Stimulated activated CD4-positive, alpha-beta T cell treated with anti-CD3 and anti-CD28 coated beads, Interleukin-1b, Interleukin-23, amount 100 ng/mL, for 48 hours (primary cell): ENCODE measurements around the gene PDE3A.
"Not testable (repeated sequence)": the region's sequence is repeated elsewhere in the genome, so short reads cannot be mapped to it uniquely, and the experiment has no call there.

ENCODE experiments used
- DNase-seq: peaks from one replicate; pipeline ENCODE4 v3.0.0-alpha.2; 2020

The PDE3A gene

DNA sequence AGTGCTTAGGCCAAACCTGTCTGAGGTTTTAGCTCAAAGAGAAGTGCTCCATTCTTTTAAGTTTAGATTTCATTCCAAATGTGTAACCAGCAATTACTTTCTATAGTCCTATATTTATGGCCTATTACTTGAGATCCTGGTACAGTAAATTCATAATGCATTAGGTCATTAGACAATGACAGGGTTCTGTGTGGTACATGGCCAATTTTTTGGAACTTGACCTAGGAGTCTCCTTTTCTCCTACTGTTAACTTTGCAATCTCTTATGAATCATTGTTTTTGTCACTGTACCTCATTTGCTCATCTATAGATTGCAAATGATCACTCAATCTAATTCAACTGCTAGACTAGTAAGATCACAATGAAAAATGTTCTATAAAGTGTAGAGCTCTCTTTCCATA is 136.7 kb downstream of the PDE3A start:
- no peak for DNase-seq

DNA sequence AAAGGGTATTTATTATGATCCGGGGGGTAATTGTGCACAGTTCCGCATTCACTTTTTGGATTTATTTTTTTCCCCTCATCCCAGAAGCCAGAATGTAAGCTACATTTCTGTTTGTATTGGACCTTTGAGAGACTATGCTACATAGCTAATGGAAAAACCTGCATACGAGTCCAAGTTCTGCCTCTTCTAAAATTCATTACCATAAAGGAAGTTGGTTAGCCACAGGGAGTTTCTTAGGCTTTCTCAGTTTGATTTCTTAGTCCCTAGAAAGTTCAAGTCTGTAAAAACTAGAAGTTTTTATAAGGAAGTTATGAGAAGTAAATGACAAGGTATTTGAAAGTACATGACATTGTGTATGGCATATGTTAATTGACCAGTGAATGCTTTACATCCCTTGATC is 138.7 kb downstream of the PDE3A start:
- no peak for DNase-seq

DNA sequence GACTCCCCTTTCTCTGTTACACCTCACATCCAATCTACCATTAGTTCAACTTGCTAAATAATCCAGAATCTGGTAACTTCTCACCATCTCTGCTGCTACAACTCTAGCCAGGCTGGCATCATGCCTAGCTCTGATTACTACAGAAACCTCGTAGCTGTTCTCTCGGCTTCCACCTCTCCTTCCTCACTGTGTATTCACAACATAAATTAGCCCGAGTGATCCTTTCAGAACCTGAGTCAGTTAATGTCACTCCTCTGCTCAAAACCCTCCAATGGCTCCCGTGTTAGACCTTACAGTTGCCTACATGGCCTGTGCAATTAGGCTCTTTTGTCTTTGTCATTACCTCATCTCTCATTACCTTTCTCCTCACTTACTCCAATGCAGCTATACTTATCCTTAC is 139.4 kb downstream of the PDE3A start:
- DNase-seq, result no peak

DNA sequence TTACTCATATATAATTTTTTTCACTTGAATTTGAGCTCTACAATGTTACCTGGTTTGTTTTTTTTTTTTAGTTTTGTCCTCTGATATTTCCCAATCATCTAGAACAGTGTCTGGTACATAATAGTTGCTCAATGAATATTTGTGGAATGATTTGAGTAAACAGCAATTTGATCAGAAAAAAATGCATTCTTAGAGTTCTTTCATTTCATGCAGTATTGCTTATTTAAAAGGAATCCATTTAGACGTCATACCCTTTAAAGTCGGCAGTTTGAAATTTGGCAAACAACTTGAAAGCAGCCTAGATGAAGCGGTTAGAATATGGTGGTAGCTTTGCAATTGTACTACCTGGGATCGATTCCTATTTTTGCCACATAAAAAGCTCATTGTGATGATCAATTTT is 140.0 kb downstream of the PDE3A start:
- DNase-seq, result no peak

DNA sequence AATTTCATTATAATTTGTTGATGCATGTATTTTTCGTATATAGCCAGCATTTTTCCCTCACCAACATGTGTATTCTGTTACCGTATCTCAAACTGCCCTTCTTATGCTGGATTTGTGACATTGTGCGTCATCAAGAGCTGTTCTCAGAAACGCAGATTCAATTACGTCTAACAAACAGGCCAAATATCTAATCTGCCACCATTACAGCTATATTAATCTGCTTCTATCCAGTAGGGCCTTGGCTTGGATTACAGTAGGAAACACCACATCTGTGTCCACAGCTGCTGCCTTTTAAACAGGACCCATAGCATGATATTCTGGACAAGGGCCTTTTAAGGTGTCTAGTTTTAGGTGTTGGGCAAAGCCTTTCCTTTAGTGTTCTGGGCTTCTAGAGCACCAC is 140.6 kb downstream of the PDE3A start:
- DNase-seq, result no peak

DNA sequence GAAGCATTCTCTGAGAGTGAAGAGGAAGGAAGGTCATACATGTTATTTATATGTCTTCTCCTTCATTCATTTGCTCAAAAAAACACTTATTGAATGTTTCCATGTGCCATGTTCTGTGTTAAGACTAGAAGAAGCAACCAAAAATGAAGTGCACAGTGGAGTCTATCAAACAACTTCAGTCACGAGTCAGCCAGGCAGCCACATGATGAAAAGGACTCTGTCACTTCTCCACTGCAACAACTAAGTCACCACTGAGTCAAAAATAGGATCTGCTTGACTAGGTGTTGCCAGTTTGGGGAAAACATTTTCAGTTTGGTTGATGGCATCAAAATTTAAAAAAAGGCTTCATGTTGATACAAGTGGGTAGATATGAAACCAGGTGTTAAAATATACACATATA is 142.5 kb downstream of the PDE3A start:
- DNase-seq, result no peak

DNA sequence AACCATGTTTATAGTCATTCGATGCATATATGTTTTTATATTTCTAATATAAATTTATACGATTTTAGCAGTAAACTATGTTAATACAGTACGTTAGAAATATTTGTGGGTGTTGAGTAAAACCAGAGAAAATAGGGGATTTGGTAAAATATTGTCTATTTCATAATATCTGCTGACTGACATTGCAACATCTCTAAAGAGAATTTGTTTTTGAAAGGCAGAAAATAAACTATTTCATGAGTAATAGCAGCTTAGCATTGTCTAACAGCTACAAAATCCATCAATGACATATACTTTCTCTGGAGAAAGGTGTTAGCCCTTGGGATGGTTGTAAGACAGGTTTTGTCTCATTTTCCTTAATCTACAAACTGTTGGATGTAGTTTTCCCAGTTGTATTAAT is 144.9 kb downstream of the PDE3A start:
- DNase-seq, result no peak

DNA sequence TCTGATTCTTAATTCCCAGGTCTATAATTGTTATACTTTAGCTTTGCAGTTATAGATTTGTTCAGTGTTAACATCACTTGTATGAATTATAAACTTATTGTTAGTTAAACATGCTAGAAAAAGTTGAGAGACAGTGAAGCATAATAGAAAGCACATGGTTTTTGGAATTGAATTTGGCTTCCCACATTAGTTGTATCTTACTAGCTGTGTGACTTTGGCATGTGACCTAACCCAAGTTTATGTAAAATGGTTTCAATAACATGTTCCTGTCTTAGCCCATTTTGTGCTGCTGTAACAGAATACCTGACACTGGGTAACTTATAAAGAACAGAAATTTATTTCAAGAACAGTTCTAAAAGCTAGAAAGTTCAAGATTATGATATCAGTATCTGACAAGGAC is 146.3 kb downstream of the PDE3A start:
- DNase-seq, result no peak

DNA sequence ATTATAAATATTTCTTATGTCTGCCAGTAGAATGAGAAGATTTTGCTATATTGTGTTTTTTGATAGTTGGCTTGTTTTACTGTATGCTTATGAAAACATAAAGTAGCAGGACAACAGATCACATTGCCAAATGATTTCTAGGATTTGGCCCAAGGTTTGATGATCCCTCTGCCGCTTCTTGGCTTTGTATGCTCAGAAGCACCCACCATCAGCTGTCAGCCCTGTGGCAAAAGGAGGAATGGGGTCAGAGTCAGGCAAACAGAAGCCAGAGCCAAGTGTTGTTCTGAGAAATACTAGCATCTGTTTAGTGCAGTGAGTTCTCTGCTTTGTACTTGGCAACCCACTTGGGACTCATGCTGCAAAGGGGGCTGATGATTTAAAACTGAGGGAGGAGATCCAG is 152.2 kb downstream of the PDE3A start:
- DNase-seq, result no peak

DNA sequence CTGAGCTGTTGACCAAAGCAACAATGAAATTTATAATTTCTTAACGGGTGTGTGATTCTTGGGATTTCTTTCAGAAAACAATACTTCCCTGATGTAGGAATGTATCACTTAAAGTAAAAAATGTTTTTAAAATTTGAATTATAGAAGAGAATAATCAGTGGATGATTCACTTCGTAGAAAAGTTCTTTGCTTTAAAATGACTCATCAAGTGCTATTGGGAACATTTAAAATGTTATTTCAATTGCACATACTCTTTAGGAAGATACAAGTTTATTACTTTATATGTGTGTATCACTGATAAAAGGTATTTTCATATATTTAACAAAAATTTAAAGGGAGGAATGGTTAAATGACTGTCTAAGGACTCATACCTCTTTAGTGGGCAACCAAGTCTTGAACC is 155.3 kb downstream of the PDE3A start:
- no peak for DNase-seq

DNA sequence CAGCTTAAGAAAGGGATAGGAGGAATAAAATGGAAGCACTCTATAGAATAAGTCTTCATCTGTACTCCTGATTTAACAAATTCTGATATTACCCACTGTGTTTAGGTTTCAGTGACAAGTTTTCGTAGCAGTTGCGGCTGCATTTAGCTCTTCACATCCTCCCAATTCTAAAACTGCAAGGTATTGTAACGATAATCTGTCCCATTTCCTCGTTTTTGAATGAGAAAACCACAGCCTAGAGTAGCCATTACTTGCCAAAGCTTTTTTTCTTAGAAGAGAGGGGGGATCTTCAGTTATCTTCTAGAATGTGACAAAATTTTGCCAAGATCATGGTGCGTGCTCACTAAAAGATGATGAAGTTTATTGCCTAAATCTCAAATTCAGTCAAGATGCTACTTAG is 155.8 kb downstream of the PDE3A start:
- no peak for DNase-seq

DNA sequence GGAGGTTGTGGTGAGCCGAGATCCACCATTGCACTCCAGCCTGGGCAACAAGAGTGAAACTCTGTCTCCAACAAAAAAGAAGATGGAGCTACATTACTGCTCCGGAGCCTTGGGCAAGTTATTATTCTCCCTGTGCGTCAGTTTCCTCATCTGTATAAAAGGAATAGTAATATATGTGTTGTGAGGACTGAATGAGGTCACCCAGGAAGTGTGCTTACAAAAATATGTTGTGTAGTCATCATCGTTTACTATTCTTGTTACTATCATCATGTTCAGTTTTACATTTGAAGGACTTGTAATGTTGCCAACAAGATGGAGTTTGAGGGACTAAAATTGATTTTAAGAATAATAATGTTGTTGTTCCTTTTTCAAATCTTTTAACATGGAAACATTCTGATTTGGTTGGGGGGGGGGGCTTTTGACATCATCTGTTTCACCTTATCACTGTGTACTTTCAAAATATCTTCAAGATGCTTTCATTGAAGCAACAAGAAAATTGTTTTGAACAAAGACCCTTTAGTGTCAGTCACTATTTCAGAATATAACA is 156.8 kb downstream of the PDE3A start:
- DNase-seq, result no peak

DNA sequence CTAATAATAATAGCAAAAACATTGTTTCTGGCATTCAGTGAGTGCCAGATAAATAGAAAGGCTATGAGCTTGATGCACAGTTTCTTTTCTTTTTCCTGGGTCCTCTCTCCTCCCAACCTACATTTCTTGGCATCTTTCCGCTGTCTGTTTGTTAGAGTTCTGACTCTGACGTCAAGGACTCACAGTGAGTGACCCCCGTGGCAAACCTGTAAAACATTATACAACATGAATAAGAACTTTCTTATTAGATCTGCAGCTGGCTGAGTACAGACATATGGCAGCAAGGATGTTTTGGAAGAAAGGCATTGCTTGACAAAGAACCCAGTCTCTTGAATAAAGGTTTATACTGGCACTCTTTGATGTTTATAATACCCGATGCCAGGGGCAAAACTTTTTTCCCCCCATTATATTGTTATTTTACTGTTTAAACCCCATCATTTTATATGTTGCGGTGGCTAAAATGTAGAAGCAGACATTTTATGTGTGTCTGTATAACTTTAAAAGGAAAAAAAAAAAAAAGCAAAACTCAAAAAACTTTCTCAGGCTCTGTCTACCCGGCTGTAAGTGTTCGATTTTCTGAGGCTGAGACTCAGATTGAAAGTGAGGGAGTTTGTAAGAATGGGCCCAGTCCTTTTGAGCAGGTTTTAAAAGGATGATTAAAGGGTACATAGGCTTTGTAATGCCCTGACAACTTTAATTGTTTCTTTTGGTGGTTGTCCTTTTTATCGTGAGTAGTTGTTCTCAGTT is 159.3 kb downstream of the PDE3A start:
- DNase-seq, result no peak

DNA sequence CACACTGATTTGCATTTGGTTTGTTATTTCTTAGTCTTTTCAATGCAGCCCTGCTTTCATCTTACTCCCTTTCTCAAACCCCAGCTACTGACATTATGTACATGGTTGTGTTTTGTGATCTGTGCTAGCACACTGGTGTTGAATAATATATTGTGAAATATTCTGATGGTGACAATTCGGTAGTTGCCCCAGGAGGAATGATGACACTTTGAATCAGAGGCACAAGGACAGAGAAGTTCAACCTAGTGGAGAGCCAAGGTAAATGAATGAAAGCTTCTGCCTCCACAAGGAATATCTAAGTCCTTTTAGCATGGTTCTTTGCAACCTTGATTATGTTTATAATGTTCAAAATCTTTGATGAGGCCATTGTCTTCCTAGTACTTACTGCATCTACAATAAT is 159.9 kb downstream of the PDE3A start:
- DNase-seq, result no peak

DNA sequence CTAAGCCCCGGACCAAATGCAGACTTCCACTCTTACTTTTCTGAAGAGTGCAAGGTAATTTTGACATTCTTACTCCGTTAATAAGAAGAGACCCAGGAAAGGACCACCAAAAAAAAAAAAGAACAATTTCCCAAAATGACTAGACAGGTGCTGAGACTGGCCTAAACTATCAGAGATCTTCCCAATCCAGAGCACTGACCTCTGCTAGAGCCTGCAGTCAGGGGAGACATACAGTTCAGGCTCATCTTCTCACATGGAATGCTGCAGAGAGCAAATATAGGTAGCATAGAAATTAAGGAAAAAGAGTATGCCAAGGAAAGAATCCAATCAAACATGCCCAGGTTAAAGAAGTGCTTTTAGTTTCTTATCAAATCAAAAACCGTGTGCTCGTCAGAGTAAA is 177.9 kb downstream of the PDE3A start:
- no peak for DNase-seq

DNA sequence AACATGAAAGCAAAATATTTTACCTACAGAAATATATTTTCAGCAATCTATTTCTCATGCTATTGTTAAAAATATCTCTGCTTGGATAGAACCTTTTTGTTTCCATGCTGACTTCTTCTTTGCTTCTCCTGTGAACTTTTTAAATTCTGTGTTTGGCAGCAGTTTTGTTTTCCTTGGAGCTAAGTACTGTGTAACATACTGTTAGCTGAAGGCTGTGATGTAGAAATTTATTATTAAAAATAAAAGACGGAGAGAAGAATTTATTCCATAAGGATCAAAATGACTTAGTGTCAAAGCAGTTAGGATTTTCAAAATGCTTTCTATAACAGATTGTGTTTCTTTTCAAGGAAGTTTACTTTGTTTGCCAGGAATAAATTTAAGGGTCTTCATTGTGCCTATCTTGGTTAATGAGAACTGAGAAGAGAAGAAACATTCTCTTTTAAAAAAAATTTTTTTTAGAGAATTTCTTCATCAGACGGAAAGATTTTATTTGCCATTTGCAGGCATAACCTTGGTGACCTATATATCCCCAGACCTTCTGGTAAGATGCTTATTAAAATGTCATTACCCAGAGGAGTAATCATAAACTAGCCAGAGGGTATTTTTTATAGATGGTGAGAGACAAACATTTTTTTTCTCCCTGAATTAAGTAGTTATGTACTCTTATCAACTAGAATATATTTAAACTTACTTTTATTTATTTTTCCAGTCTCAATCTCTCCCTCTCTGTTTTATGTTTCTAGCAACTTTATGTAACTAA is 179.7 kb downstream of the PDE3A start:
- no peak for DNase-seq

DNA sequence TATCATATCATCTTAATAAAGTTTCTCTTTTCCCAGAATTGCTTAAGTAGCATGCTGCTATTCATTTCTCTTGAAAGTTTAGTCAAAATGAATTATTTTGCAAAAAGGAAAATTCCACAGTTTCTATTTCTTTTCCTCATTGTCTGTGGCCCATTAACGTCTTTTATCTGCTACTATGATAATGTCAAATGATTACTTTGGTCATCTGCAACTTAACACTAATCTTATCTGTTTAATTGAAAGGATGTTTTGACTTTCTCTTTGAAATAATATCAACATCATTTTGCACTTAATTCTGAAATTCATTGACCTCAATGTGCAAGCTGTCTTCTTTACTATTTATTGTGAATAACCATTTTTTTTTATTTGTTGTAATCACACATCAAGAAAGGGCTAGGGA is 180.3 kb downstream of the PDE3A start:
- DNase-seq, result no peak

DNA sequence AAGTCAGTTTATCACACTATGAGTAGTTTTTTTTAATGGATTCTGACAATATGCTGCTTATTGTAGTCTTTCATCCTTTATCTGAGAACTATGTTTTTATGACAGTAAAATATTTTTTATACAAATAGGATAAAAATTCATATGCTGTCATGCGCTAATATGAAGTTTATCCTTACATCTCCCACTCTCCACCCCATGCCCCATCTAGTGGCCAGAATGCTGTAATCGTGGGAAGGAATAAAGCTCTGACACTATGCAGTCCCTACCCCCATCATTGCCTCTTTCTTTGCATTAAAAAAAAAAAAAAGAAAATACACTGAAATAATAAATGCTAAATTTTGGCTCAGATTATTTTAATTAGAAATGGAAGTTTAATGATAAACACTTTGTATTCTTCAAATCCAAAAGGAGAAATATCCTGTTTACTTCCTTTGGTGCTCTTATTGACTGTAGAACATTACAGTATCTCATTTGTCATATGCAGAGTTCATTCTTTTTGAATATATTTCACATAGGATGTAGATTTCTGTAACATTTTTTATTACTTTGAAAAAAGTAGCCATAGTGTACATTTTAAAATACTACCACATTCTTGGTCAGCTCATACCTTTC is 180.9 kb downstream of the PDE3A start:
- DNase-seq, result no peak

DNA sequence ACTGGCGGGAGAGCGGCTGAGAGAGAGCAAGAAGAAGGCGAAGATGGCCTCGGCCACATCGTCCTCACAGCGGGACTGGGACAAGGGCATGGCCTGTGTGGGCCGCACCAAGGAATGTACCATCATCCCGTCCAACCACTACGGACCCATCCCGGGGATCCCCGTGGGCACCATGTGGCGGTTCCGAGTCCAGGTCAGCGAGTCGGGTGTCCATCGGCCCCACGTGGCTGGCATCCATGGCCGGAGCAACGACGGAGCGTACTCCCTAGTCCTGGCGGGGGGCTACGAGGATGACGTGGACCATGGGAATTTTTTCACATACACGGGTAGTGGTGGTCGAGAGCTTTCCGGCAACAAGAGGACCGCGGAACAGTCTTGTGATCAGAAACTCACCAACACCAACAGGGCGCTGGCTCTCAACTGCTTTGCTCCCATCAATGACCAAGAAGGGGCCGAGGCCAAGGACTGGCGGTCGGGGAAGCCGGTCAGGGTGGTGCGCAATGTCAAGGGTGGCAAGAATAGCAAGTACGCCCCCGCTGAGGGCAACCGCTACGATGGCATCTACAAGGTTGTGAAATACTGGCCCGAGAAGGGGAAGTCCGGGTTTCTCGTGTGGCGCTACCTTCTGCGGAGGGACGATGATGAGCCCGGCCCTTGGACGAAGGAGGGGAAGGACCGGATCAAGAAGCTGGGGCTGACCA is 183.6 kb downstream of the PDE3A start:
- not testable (repeated sequence) for DNase-seq

DNA sequence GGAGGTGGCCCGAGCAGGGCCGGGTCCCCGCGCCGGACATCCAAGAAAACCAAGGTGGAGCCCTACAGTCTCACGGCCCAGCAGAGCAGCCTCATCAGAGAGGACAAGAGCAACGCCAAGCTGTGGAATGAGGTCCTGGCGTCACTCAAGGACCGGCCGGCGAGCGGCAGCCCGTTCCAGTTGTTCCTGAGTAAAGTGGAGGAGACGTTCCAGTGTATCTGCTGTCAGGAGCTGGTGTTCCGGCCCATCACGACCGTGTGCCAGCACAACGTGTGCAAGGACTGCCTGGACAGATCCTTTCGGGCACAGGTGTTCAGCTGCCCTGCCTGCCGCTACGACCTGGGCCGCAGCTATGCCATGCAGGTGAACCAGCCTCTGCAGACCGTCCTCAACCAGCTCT is 184.2 kb downstream of the PDE3A start:
- DNase-seq, result not testable (repeated sequence)

DNA sequence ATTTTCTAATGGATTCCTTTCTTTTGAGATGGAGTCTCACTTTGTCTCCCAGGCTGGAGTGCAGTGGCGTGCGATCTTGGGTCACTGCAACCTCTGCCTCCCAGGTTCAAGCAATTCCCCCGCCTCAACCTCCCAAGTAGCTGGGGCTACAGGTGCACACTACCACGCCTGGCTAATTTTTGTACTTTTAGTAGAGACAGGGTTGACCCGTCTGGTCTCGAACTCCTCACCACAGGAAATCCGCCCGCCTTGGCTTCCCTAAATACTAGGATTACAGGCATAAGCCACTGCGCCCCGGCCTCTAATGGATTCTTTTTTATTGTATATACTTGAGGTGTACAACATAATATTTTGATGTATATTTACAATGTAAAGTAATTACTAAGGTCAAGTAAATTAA is 186.7 kb downstream of the PDE3A start:
- DNase-seq, result no peak

DNA sequence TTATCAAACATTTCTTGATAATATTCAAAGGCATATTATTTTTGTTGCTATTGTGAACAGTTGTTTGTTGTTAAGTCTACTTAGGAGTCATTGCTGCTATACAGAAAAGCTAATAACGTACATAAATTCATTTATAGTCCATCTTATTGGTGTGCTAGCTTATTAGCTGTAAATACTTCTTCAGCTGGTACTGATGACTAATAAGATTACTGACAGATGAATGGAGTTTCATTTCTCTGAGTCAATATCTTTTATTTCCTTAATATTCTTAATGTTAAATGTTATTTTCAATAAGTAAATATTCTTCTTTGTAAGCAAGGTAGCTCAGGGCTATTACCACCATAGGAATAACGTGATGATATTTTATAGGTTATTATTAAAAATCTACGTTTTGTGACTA is 187.4 kb downstream of the PDE3A start:
- no peak for DNase-seq

DNA sequence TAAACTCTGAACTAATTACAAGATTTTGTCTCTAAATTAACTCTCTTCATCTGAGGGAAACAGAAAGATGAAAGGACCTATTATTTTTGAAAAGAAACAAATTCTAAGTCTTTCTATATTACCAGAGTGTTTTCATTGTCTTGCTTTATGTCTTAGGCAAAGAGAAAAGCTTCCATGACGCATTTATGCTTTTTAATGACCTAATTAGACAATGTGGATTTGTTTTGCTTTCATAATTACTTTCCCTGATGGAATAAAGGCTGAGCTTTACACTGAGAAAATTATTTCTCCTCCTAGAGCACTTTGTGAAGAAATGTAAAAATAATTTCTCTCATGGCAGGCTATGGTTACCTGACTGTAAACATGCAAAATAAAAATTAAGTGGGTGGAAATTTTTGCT is 188.8 kb downstream of the PDE3A start:
- DNase-seq, result no peak
